GM18517 (cell line): ENCODE data around the gene STEEP1.
A peak's percentile ranks its signal among the peaks of the same experiment; 100 is the strongest.

ENCODE experiments used
- ATAC-seq: cut with Tn5 transposase; IDR thresholded peaks from one replicate; pipeline ENCODE4 v1.9.1; 2021; ENCODE audit warnings: mild to moderate bottlenecking, moderate library complexity; ENCODE audit not compliant: unreplicated experiment

Gene STEEP1

GRCh38 chrX:119565107-119565663, at the start of gene STEEP1:
Gene STEEP1, minus strand, starts transcription at chrX:119565409. Its CDS starts 54 bp downstream, at chrX:119565355.
- ATAC-seq: peak; percentile 88

- ATAC-seq: no peak
These were observed 49.6 kb upstream of the STEEP1 start for GRCh38 chrX:119614776-119615175.

GRCh38 chrX:119607018-119607389, 41.8 kb upstream of the STEEP1 start:
- ATAC-seq: no peak

- ATAC-seq: peak; percentile 80
These were observed 41.2 kb upstream of the STEEP1 start, which contains the start of gene NKRF for GRCh38 chrX:119606280-119607017. Gene NKRF, minus strand, starts transcription at chrX:119606424.

GRCh38 chrX:119605464-119606279, 40.5 kb upstream of the STEEP1 start:
- ATAC-seq: peak; percentile 3

- ATAC-seq: no peak
These were observed 39.7 kb upstream of the STEEP1 start for GRCh38 chrX:119604766-119605463.

GRCh38 chrX:119602701-119603255, 37.6 kb upstream of the STEEP1 start:
- no peak for ATAC-seq

GRCh38 chrX:119589810-119590209, 24.6 kb upstream of the STEEP1 start:
- ATAC-seq: no peak

GRCh38 chrX:119583431-119584059, 18.3 kb upstream of the STEEP1 start:
- no peak for ATAC-seq

- ATAC-seq: no peak
These were observed 14.2 kb upstream of the STEEP1 start for GRCh38 chrX:119579414-119579813.

GRCh38 chrX:119574394-119575266, 9.4 kb upstream of the STEEP1 start, which contains the start of gene UBE2A:
Gene UBE2A, plus strand, starts transcription at chrX:119574563. Its CDS starts 149 bp downstream, at chrX:119574712.
- ATAC-seq: peak; percentile 78

GRCh38 chrX:119573840-119574393, 8.7 kb upstream of the STEEP1 start:
- peak; percentile 70 for ATAC-seq

GRCh38 chrX:119573222-119573621, 8.0 kb upstream of the STEEP1 start:
- ATAC-seq: no peak

GRCh38 chrX:119570351-119570835, 5.2 kb upstream of the STEEP1 start:
- no peak for ATAC-seq

- ATAC-seq: no peak
These were observed 12.7 kb downstream of the STEEP1 start for GRCh38 chrX:119552508-119552907.

GRCh38 chrX:119549327-119550016, 15.7 kb downstream of the STEEP1 start:
- ATAC-seq: no peak

- no peak for ATAC-seq
These were observed 24.0 kb downstream of the STEEP1 start for GRCh38 chrX:119541188-119541587.

- no peak for ATAC-seq
These were observed 25.3 kb downstream of the STEEP1 start for GRCh38 chrX:119539872-119540271.
